Endodermal cell (in vitro differentiated cells): ENCODE measurements around the gene ZNF513. TPM values are rescaled to one million over a fixed set of nuclear protein-coding genes. Genes with fewer than 3 reads are reported as not detected.

Source experiments
- DNase-seq: peaks from one replicate; pipeline ENCODE4 v3.0.0-alpha.2; 2017
- H3K27ac ChIP-seq: 2 replicates; pipeline ENCODE4 v1.5.1; 2013; ENCODE audit warnings: mild to moderate bottlenecking, low read depth, low read length, moderate library complexity
- H3K27me3 ChIP-seq: 2 replicates; pipeline ENCODE4 v1.6.1; 2013; ENCODE audit warnings: mild to moderate bottlenecking, low read length, moderate library complexity; ENCODE audit not compliant: insufficient read depth, control insufficient read depth, poor library complexity, severe bottlenecking
- H3K36me3 ChIP-seq: 2 replicates; pipeline ENCODE4 v1.7.0; 2013; ENCODE audit warnings: mild to moderate bottlenecking, low read length, moderate library complexity; ENCODE audit not compliant: control insufficient read depth, insufficient read depth
- H3K4me1 ChIP-seq: one replicate; pipeline ENCODE4 v1.7.0; 2013; ENCODE audit warnings: low read length; ENCODE audit not compliant: control insufficient read depth, insufficient read depth
- H3K4me3 ChIP-seq: 2 replicates; pipeline ENCODE4 v1.5.1; 2013; ENCODE audit warnings: mild to moderate bottlenecking, low read length, moderate library complexity
- H3K9ac ChIP-seq: 2 replicates; pipeline ENCODE4 v1.6.1; 2013; ENCODE audit warnings: mild to moderate bottlenecking, low read length, moderate library complexity; ENCODE audit not compliant: poor library complexity, severe bottlenecking; ENCODE audit errors: extremely low read depth
- H3K9me3 ChIP-seq: 2 replicates; pipeline ENCODE4 v1.6.1; 2013; ENCODE audit warnings: mild to moderate bottlenecking, low read length, moderate library complexity; ENCODE audit not compliant: control insufficient read depth
- H3K27ac Mint-ChIP-seq: 2 replicates; pipeline ENCODE4 v1.8.0; 2020; ENCODE audit warnings: mixed read lengths
- H3K27me3 Mint-ChIP-seq: 2 replicates; pipeline ENCODE4 v1.8.0; 2021; ENCODE audit warnings: mild to moderate bottlenecking, mixed read lengths; ENCODE audit not compliant: insufficient read depth
- H3K36me3 Mint-ChIP-seq: 2 replicates; pipeline ENCODE4 v1.8.0; 2020; ENCODE audit warnings: low read depth, mixed read lengths
- H3K4me1 Mint-ChIP-seq: 2 replicates; pipeline ENCODE4 v1.8.0; 2020; ENCODE audit warnings: mixed read lengths
- H3K4me3 Mint-ChIP-seq: 2 replicates; pipeline ENCODE4 v1.8.0; 2020; ENCODE audit warnings: mild to moderate bottlenecking, moderate library complexity, mixed read lengths
- H3K9me3 Mint-ChIP-seq: 2 replicates; pipeline ENCODE4 v1.8.0; 2020; ENCODE audit warnings: mild to moderate bottlenecking, mixed read lengths
- CTCF ChIP-seq: fragments of 200-600 bp; sonication (generic); conservative IDR thresholded peaks from 2 replicates; pipeline ENCODE4 v1.5.0; 2021; ENCODE audit warnings: antibody characterized with exemption, mild to moderate bottlenecking
- WGBS, 2 experiments: methylation state at CpG; one replicate each; pipeline versions ENCODE4 v1.1.5 to v1.1.7; 2013; ENCODE audit warnings: missing lambda C conversion rate in 2 of 2, mixed read lengths in 1 of 2; ENCODE audit not compliant: insufficient coverage in 1 of 2, insufficient read length in 1 of 2; 5-methylcytosine and 5-hydroxymethylcytosine counted together
- total RNA-seq, 2 donors: library from RNA; stranded (reverse); fragmentation: NEBNext Ultra II Directional in 1 of 2; extraction: Animal tissue kit (Norgen Biotek cat#: 25700) in 1 of 2; gene quantifications; 2 replicates in 1 of 2; 3 replicates in 1 of 2; pipeline ENCODE4 v1.2.1, GENCODE V29; 2021

Gene ZNF513
- total RNA-seq, 2 donors from 2014 or later: 30.7 to 32.5 TPM

GRCh38 chr2:27398962-27399361, 18.4 kb upstream of the ZNF513 start:
- no peaks in the 10 kb centered on the region for H3K27me3 Mint-ChIP-seq
- H3K27ac ChIP-seq: no peak overlapping the region
- TF ChIP-seq CTCF: no peak
- no peak overlapping the region for H3K4me3 ChIP-seq
- H3K9ac ChIP-seq: no peak overlapping the region
- no peaks in the 10 kb centered on the region for H3K9me3 Mint-ChIP-seq
- peak overlapping the region; percentile 58 for H3K27ac Mint-ChIP-seq
- H3K4me3 Mint-ChIP-seq: no peak overlapping the region
- DNase-seq: no peak
- peaks cover 20% of the 10 kb centered on the region for H3K36me3 Mint-ChIP-seq
- 90 to 96% methylated on average over 2 to 5 of the region's 5 CpGs for WGBS, 2 experiments
- peaks cover 3% of the 10 kb centered on the region for H3K4me1 Mint-ChIP-seq
- no peaks in the 10 kb centered on the region for H3K27me3 ChIP-seq
- peaks cover 35% of the 10 kb centered on the region for H3K36me3 ChIP-seq
- no peaks in the 10 kb centered on the region for H3K4me1 ChIP-seq
- H3K9me3 ChIP-seq: no peaks in the 10 kb centered on the region

- Mint-ChIP-seq H3K9me3 (no peaks in the 10 kb centered on the region), H3K4me3 (no peak overlapping the region), H3K27ac (no peak overlapping the region), H3K36me3 (peaks cover 31% of the 10 kb centered on the region), H3K4me1 (peaks cover 2% of the 10 kb centered on the region), H3K27me3 (no peaks in the 10 kb centered on the region)
- TF ChIP-seq CTCF: no peak
- Histone ChIP-seq H3K36me3 (peaks cover 20% of the 10 kb centered on the region), H3K27ac (no peak overlapping the region), H3K4me1 (no peaks in the 10 kb centered on the region), H3K4me3 (no peak overlapping the region), H3K9me3 (no peaks in the 10 kb centered on the region), H3K27me3 (no peaks in the 10 kb centered on the region), H3K9ac (no peak overlapping the region)
- 96 to 97% methylated on average over 21 to 33 of the region's 33 CpGs for WGBS, 2 experiments
- no peak for DNase-seq
Observed at GRCh38 chr2:27393225-27393624, 12.7 kb upstream of the ZNF513 start.

- Mint-ChIP-seq H3K36me3 (peaks cover 42% of the 10 kb centered on the region), H3K27ac (no peak overlapping the region), H3K27me3 (no peaks in the 10 kb centered on the region), H3K9me3 (no peaks in the 10 kb centered on the region), H3K4me1 (no peaks in the 10 kb centered on the region), H3K4me3 (no peak overlapping the region)
- 90 to 95% methylated on average over 1 to 9 of the region's 9 CpGs for WGBS, 2 experiments
- no peaks in the 10 kb centered on the region for H3K4me1 ChIP-seq
- DNase-seq: no peak
- TF ChIP-seq CTCF: no peak
- H3K9ac ChIP-seq: no peak overlapping the region
- H3K27me3 ChIP-seq: no peaks in the 10 kb centered on the region
- H3K36me3 ChIP-seq: peaks cover 25% of the 10 kb centered on the region
- no peak overlapping the region for H3K4me3 ChIP-seq
- H3K27ac ChIP-seq: no peak overlapping the region
- H3K9me3 ChIP-seq: no peaks in the 10 kb centered on the region
Observed at GRCh38 chr2:27390822-27391679, 10.5 kb upstream of the ZNF513 start.
